Measurements from ENCODE around the gene TRPC5OS. TPM values are rescaled to one million over a fixed set of nuclear protein-coding genes. Genes with fewer than 3 reads are reported as not detected.

TRPC5OS gene
- total and polyA plus RNA-seq, 2 donors (not counting 1 experiment from before 2014, with no cell fraction given): not detected

DNA sequence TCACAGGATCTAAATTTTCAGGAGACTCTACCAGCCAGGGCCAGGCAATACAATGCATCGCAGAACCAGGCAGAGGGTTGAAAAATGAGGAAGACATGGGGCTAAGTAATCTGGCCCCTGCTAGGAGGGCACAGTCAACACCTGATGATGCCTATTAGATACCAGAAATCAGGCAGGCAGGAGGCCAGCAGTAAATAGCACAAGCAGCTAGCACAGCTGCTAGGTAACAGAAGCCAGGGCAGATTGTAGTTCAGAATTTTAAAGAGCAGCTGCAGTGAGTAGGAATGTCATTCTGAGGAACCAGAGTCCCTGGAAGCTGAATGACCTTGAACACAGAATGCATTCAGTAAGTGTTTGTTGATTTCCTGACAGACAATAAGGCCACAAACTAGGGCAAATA, 38.8 kb upstream of the TRPC5OS start:
- Histone ChIP-seq H3K79me2 (ENCODE audit: control insufficient read depth, insufficient read depth, low read length) (no peaks in the 10 kb centered on the region), H3K9me3 (ENCODE audit: control extremely low read depth in 1 of 3, control insufficient read depth in 2 of 3, insufficient read depth in 1 of 3, low read length in 2 of 3) (no peaks in the 10 kb centered on the region), H3K9ac (ENCODE audit: low read length) (no peak overlapping the region), H3K4me1 (ENCODE audit: control insufficient read depth in 2 of 2, insufficient read depth in 2 of 2, low read length in 2 of 2) (no peaks in the 10 kb centered on the region), H3K4me2 (replicated peaks; ENCODE audit: low read depth, low read length, poor library complexity, severe bottlenecking) (no peak overlapping the region), H2AFZ (ENCODE audit: insufficient read depth, low read depth, low read length, poor library complexity, severe bottlenecking) (no peak overlapping the region), H3K27ac (ENCODE audit: low read length in 2 of 2) (no peak overlapping the region), H4K20me1 (ENCODE audit: control insufficient read depth, insufficient read depth, low read length, poor library complexity, severe bottlenecking) (no peaks in the 10 kb centered on the region), H3K27me3 (replicated peaks in 1 of 4; ENCODE audit: control extremely low read depth in 1 of 4, control insufficient read depth in 3 of 4, insufficient read depth in 4 of 4, low read length in 3 of 4) (no peaks in the 10 kb centered on the region), H3K4me3 (ENCODE audit: control extremely low read depth in 1 of 5, extremely low read depth in 1 of 5, insufficient read depth in 1 of 5, low read depth in 2 of 5, low read length in 4 of 5) (no peak overlapping the region), H3K36me3 (replicated peaks in 1 of 2; ENCODE audit: control extremely low read depth in 1 of 2, control insufficient read depth in 1 of 2, extremely low read depth in 1 of 2, insufficient read depth in 2 of 2, low read length in 1 of 2) (no peaks in the 10 kb centered on the region)
- Mint-ChIP-seq H3K4me3 (no peak overlapping the region), H3K9me3 (ENCODE audit: insufficient read depth) (no peaks in the 10 kb centered on the region), H3K4me1 (no peaks in the 10 kb centered on the region), H3K27me3 (no peaks in the 10 kb centered on the region), H3K27ac (no peak overlapping the region)
- TF ChIP-seq, protein P1, sequence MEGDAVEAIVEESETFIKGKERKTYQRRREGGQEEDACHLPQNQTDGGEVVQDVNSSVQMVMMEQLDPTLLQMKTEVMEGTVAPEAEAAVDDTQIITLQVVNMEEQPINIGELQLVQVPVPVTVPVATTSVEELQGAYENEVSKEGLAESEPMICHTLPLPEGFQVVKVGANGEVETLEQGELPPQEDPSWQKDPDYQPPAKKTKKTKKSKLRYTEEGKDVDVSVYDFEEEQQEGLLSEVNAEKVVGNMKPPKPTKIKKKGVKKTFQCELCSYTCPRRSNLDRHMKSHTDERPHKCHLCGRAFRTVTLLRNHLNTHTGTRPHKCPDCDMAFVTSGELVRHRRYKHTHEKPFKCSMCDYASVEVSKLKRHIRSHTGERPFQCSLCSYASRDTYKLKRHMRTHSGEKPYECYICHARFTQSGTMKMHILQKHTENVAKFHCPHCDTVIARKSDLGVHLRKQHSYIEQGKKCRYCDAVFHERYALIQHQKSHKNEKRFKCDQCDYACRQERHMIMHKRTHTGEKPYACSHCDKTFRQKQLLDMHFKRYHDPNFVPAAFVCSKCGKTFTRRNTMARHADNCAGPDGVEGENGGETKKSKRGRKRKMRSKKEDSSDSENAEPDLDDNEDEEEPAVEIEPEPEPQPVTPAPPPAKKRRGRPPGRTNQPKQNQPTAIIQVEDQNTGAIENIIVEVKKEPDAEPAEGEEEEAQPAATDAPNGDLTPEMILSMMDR (IDR thresholded peaks at IDR 0.05): no peak
- no peak for TF ChIP-seq EZH2 (IDR thresholded peaks at IDR 0.05; ENCODE audit: borderline replicate concordance, insufficient read depth, low read depth, low read length, poor library complexity, severe bottlenecking)
- ChIA-PET CTCF (no interaction called here), POLR2A (no interaction called here)
- ATAC-seq (ENCODE audit: low read depth) (no peak), DNase-seq (no peak)
- intact Hi-C loops (cut with micrococcal nuclease): no loop called here
- WGBS (ENCODE audit: insufficient coverage): no CpG with 5 or more reads among the region's 1 CpG

DNA sequence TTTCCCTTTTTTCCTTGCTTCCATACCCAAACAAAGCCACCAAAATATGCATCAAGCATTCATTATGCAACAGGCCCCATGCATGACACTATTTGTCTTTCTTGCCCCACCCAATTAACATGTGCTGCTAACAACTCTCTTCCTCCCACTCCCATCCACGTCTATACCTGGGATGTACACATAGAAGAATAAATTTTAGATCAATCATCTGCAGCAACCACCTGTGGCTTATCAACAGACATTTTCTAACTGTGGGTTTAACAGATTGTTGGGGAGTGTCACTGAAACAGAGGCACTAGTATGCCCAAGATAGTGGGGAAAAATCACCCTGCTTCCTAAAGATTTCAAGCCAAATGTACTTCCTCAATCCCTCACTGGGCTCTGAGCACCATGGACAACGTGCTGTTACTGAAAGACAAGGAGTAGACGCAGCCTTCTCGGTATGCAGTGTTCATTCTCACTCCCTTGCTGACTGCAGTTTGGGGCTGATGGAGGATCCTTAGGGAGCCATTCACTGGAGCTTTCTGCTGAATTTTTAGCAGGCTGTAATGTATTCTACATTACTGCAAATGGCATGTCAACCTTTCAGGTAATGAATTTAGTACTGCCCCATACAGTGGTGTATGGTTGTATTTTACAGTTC, 28.4 kb upstream of the TRPC5OS start:
- H3K4me1 Mint-ChIP-seq: no peaks in the 10 kb centered on the region

More for the DNA sequence above, 28.4 kb upstream of the TRPC5OS start:
- Mint-ChIP-seq H3K27me3 (no peaks in the 10 kb centered on the region), H3K9me3 (ENCODE audit: insufficient read depth) (no peaks in the 10 kb centered on the region), H3K27ac (no peak overlapping the region), H3K4me3 (no peak overlapping the region)
- H4K20me1 ChIP-seq (ENCODE audit: control insufficient read depth, insufficient read depth, low read length, poor library complexity, severe bottlenecking): no peaks in the 10 kb centered on the region
- TF ChIP-seq, protein P1 (IDR thresholded peaks at IDR 0.05): no peak
- TF ChIP-seq EZH2 (IDR thresholded peaks at IDR 0.05; ENCODE audit: borderline replicate concordance, insufficient read depth, low read depth, low read length, poor library complexity, severe bottlenecking): no peak
- H2AFZ ChIP-seq (ENCODE audit: insufficient read depth, low read depth, low read length, poor library complexity, severe bottlenecking): no peak overlapping the region
- no peaks in the 10 kb centered on the region for H3K79me2 ChIP-seq (ENCODE audit: control insufficient read depth, insufficient read depth, low read length)
- H3K4me1 ChIP-seq (ENCODE audit: control insufficient read depth in 2 of 2, insufficient read depth in 2 of 2, low read length in 2 of 2): no peaks in the 10 kb centered on the region
- H3K4me3 ChIP-seq (ENCODE audit: control extremely low read depth in 1 of 5, extremely low read depth in 1 of 5, insufficient read depth in 1 of 5, low read depth in 2 of 5, low read length in 4 of 5): no peak overlapping the region
- CTCF ChIA-PET: no interaction called here
- no peak for ATAC-seq (ENCODE audit: low read depth)
- H3K4me2 ChIP-seq (replicated peaks; ENCODE audit: low read depth, low read length, poor library complexity, severe bottlenecking): no peak overlapping the region
- no peaks in the 10 kb centered on the region for H3K27me3 ChIP-seq (replicated peaks in 1 of 4; ENCODE audit: control extremely low read depth in 1 of 4, control insufficient read depth in 3 of 4, insufficient read depth in 4 of 4, low read length in 3 of 4)
- no peak overlapping the region for H3K27ac ChIP-seq (ENCODE audit: low read length in 2 of 2)
- no peaks in the 10 kb centered on the region for H3K9me3 ChIP-seq (ENCODE audit: control extremely low read depth in 1 of 3, control insufficient read depth in 2 of 3, insufficient read depth in 1 of 3, low read length in 2 of 3)
- no peak overlapping the region for H3K9ac ChIP-seq (ENCODE audit: low read length)
- intact Hi-C loops (cut with micrococcal nuclease): no loop called here
- no peak for DNase-seq
- no CpG with 5 or more reads among the region's 4 CpGs for WGBS (ENCODE audit: insufficient coverage)
- no peaks in the 10 kb centered on the region for H3K36me3 ChIP-seq (replicated peaks in 1 of 2; ENCODE audit: control extremely low read depth in 1 of 2, control insufficient read depth in 1 of 2, extremely low read depth in 1 of 2, insufficient read depth in 2 of 2, low read length in 1 of 2)
- POLR2A ChIA-PET: no interaction called here

Data from B cell (primary cell).